ENCODE measurements around the gene RSPH3.
"Not testable (repeated sequence)": the region's sequence is repeated elsewhere in the genome, so short reads cannot be mapped to it uniquely, and the experiment has no call there.

The RSPH3 gene

DNA sequence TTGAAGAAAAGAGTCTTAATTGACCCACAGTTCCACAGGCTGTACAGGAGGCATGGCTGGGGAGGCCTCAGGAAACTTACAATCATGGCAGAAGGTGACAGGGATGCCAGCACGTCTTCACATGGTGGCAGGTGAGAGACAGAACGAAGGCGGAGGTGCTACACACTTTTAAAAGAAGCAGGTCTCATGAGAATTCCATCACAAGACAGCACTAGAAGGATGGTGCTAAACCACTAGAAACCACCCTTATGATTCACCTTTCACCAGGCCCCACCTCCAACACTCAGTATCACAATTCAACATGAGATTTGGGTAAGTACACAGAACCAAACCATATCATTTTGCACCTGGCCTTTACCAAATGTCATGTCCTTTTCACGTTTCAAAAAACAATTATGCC, 23.9 kb upstream of the RSPH3 start:
- no peak for DNase-seq (ENCODE audit: low spot score)

DNA sequence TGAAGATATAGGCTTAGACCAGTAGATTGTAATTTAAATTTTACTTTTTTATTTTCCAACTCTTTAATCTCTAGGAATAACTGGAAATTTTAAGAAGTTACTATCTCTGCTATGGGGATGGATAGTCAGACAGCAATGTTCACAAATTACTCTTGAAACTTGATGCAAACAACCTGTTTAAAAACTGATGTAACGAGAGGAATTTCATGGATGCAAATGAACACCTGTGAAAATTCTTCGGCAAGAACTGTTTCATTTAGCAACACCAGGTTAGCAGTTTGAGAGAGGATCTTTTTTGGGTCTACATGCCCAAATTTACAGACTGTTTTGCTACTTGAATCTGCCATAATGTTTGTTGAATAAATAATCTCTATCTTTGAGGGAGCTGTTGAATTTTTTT, 20.0 kb upstream of the RSPH3 start:
- no peak for DNase-seq (ENCODE audit: low spot score)

DNA sequence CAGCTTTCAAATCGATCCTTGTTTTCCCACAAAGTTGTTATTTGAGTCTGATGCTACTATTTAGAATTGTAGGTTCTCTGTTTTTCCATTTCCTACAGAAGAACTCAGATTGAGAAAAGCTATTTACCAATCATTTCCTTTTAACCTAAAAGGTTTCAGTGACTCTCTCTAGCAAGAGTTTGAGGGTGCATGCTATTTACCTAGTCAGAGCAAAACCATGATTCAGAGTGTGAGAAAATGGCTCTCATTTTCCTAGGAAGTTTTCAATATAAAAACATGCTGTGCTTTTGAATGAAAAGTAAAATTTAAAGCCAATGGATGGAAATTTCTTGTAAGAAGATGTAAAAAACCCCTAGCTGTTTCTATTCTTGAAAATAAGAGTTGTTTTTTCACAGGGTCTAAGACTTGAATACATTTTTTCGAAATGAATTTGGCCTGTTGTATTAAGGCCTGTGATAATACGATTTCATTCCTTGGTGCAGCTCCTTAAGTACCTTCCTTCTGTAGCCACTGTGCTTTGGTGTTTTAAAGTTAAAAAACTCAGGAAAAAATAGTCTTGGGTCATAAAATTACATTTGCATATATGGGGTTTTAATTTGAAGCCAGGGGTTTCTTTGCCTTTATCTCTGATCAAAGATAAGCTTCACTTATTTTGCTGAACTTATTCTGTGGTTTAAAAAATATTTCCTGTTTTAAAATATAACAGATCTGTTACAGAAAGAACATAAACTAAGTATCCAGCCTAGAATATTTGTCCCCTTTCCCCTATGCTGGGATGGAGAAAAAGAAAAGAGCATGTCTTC, 18.0 kb upstream of the RSPH3 start:
- DNase-seq (ENCODE audit: low spot score): no peak

DNA sequence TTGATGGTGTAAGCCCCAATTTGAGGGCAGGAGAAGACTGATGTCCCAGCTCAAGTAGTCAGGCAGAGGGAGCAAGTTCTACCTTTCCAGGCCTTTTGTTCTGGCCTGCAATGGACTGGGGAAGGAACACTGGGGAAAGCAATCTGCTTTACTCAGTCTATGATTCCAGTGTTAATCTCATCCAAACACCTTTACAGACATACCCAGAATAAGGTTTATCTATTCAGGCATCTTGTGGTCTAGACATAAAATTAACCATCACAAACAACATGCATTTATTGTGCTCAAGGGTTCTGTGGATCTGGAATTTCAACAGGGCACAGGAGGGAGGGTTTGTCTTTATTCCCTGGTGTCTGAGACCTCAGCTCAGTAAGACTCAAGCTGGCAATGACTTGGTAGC, 14.4 kb upstream of the RSPH3 start:
- no peak for DNase-seq (ENCODE audit: low spot score)

DNA sequence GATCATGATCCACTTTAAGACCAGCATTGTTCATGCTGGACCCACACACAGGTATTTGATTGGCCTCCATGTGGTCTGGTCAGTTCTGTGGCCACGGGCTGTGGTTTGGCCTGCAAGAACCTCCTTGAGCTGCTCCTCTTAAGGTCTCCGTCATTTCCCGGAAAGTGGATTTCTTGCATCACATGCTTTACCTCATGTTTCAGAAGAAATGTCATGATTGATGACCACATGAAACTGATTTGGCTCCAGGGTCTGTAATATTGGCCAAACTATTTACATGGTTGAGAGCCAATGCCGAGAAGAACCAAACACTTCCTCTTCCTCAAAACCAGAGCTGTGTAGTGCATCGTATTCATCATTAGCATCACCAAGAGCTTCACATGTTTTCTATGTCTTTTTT, 13.2 kb upstream of the RSPH3 start:
- DNase-seq (ENCODE audit: low spot score): no peak

DNA sequence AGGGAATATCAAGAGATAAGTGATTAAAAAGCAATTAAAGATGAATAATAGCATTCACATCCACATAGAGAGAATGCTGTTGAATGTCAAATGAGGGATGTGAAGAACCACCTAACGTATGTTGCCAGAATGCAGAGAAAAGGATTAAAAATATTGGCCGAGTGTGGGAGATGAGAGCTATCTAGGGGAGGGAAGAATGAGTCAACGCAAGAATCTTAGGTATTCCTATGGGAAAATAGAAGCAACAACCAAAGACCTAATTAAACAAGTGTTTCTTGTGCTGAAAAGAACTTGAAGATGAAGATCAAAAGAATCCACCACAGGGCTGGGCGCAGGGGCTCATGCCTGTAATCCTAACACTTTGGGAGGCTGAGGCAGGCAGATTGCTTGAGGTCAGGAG, 12.2 kb upstream of the RSPH3 start:
- DNase-seq (ENCODE audit: low spot score): no peak

DNA sequence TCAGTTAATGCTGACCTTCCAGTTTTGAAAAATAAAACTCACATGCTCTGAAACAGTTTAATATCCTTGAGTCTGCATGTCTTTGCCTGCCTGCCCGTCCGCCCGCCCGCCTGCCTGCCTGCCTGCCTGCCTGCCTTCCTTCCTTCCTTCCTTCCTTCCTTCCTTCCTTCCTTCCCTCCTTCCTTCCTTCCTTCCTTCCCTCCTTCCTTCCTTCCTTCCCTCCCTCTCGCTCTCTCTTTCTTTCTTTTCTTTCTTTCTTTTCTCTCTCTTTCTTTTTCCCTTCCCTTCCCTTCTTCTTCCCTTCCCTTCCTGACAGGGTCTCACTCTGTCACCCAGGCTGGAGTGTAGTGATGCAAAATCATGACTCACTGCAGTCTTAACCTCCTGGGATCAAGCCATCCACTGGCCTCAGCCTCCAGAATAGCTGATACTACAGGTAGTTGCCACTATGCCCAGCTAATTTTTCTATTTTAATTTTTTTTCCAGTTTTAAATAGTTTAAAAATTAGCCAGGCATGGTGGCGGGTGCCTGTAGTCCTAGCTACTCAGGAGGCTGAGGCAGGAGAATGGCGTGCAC, 10.1 kb upstream of the RSPH3 start:
- peak; percentile 43 for DNase-seq (ENCODE audit: low spot score)

DNA sequence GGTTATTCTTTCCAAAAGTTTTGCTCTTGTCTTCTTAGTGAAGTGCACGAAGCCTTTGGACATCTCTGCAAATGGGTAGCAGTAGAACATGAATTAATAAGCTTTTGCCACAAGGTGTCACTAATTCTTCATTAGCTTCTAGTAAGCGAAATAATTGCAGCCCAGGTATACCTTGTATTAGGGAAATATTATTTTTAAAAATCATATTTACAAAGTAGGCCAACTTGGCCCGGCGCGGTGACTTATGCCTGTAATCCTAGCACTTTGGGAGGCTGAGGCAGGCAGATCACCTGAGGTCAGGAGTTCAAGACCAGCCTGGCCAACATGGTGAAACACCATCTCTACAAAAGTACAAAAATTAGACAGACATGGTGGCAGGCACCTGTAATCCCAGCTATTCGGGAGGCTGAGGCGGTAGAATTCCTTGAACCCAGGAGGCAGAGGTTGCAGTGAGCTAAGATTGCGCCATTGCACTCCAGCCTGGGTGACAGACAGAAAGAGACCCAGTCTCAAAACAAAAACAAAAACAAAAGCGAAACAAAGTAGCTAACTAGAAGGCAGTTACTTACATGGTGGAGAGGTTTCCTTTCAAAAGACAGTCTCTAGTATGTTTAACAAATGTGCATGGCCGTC, 8.8 kb upstream of the RSPH3 start:
- peak; percentile 42 for DNase-seq (ENCODE audit: low spot score)

DNA sequence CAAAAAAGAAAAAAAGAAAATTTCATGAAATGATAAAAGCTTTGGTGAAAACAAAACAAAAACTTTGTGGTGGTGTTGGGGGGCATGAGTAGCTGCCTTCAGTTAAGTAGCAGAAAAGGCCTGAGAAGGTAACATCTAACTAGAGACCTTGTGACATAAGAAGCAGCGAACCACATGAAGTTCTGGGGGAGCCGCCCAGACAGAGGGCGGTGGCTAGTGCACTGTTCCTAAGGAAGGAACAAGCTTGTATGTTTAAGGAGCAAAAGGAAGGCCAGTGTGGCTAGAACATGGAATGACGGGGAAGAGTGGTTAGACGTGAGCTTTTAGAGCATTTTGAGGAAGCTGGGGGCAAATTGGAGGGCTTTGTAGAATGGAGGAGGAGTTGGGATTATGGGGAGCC, 7.5 kb upstream of the RSPH3 start:
- no peak for DNase-seq (ENCODE audit: low spot score)

DNA sequence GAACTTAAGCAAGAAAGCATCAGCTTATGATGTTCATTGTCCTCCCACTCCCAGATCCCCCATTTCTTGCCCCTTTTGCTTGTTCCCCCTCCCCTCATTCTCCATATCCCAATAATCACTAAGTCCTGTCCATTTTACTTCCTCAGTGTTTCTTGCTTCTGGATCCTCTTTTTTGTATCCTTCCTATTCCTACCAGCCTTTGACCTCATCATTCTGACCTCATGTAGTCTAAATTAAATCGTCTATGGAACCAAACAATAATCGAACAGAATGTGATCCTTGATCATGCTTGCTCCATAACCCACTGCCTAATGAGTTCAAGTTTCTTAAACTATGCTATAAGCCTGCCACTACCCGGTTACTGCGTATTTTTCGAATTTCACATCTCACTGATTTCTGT, 5.4 kb upstream of the RSPH3 start:
- DNase-seq (ENCODE audit: low spot score): no peak

DNA sequence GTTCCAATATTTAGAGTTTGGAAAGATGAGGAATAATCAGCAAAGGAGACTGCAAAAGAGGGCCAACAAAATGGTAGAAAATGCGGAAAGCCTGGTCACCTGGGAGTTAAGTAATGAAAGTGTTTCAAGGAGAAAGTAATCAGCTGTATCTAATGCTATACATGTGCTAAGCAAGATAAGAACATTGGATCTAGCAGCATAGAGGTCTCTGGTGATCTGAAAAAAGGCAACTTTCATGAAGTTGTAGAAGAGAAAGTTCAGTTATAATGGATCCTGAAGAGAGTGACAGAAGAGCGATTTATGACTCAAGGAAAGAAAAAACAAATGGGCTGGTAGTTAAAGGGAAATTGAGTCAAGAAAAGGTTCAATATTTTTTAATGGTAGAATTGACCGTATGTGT, 4.6 kb upstream of the RSPH3 start:
- no peak for DNase-seq (ENCODE audit: low spot score)

DNA sequence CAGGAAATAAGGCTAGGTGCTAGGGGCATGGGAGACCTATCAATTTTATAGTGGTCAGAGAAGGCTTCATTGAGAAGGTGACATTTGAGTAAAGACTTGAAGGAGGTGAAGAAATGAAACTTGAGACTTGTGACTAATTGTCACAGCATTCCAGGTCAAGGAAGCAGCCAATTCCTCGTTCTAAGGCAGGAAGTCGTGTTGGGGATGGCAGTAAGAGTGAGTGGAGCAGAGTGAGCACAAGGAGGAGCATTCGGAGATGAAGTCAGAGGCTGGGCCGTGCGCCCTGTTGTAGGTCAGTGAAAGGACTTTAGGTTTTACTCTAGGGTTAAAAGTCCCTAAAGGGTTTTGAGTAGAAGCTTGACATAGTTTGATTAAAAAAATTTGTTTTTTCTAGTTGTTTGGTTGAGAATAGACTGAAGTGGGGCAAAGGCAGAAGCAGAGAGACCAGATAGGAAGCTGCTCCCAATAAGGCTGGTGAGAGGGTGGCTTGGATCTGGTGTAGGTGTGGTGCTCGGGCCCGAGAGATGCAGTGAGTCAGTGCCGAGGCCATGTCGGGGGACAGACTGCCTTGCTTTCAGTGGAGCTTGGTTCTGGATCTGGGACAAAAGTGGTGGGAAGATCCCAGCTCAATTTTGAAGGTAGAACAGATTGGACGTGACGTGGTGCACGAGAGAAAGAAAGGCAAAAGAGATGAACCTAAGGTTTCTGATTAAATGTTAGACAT, 2.6 kb upstream of the RSPH3 start:
- DNase-seq (ENCODE audit: low spot score): peak; percentile 87

DNA sequence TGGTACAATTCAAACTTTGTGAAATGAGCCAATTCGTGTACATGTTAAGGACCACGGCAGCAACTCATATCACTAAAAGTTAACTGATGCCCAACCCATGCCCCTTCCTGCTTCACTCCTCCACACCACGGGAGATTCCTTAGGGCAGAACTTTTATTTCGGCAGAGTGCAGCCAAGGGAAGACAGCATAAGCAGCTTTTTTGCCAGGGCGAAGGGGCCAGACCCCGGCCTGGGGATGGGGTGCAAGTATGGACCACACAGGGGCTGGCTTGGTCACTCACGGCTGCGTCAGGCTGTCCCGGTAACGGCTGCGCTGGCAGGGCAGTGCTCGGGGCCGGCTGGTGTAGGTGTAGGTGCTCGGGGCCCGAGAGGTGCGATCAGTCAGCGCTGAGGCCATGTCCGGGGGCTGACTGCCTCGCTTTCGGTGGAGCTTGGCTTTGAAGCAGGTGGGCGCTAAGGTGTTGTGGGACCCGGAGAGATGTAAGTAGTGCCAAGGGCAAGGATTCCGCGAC, 792 bp downstream of the RSPH3 start:
- DNase-seq (ENCODE audit: low spot score): no peak

DNA sequence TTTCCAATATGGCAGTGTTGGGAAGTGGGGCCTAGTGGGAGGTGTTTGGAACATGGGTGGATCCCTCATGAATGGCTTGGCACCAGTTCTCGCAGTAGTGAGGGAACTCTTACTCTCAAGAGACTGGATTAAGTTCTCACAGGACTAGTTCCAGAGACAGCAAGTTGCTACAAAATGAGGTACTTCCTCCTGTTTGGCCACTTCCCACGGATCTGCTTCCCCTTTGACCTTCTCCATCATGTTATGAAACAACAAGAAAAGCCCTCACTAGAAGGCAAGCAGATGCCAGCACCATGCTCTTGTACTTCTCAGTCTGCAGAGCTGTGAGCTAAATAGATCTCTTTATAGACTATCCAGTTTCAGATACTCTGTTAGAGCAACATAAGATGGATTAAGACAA, 3.1 kb downstream of the RSPH3 start:
- DNase-seq (ENCODE audit: low spot score): no peak

DNA sequence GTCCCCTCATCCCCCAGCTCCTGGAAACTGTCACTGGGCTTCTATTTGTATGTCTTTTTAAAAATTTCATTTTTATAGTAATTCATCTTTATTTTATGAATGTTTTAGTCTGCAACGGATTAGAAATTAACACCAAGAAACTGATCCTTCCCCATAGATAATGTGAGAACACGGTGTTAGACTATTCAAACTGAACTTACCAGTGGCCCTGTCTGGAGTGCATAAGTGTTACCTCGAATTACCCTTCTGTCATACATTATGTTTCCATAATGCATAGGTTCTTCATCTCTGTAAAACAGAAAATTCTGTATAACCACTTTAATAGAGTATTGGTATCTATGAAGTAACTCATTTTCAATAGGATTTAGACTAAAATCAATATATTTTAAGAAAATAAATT, 6.4 kb downstream of the RSPH3 start:
- no peak for DNase-seq (ENCODE audit: low spot score)

DNA sequence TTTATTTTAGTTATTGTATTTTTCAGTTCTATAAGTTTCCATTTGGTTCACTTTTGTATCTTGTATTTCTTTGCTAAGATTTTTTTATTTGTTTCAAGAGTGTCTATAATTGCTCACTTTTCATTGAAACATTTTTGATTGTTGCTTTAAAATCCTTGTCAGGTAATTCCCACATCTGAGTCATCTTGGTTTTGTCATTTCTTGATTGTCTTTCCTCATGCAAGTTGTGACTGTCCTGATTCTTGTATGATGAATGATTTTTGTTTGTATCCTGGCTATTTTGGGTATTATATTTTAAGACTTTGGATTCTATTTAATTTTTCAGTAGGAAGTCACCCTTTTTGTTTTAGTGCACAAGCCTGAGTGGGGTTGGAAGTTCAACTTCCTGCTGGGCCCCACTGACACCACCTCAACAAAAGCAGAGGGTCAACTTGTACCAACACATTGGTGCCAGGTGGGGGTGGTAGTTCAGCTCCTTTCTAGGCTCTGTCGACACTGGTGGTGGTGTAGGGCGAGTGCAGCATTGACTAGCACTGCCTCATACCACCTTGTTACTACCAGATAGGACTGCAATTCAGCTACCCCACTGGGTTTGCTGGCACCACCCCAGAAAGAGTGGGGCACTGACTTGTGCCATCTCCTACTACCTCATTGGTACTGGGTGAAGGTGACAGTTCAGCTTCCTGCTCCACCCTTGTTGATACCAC, 8.8 kb downstream of the RSPH3 start:
- peak; percentile 42 for DNase-seq (ENCODE audit: low spot score)

DNA sequence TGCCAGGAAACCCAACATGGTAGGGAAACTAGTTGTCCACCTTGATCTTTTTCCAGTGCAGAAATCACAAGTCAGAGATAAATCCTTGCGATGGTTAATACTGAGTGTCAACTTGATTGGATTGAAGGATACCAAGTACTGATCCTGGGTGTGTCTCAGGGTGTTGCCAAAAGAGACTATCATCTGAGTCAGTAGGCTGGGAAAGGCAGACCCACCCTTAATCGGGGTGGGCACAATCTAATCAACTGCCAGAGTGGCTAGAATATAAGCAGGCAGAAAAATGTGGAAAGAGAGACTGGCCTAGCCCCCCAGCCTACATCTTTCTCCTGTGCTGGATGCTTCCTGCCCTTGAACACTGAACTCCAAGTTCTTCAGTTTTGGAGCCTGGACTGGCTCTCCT, 10.3 kb downstream of the RSPH3 start:
- not testable (repeated sequence) for DNase-seq (ENCODE audit: low spot score)

DNA sequence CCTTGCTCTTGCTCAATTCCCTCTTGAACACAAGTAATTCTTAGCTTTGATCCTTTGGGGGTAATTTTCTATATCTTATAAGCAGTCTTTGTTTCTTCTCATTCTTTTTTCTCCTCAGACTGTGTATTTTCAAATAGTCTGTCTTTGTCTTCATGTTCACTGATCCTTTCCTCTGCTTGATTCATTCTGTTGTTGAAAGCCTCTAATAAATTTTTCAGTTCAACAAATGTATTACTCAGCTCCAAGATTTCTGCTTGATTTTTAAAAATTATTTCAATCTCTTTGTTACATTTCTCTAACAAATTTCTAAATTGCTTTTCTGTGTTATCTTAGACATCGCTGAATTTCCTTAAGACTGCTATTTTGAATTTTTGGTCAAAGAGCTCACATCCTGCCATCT, 11.5 kb downstream of the RSPH3 start:
- no peak for DNase-seq (ENCODE audit: low spot score)

DNA sequence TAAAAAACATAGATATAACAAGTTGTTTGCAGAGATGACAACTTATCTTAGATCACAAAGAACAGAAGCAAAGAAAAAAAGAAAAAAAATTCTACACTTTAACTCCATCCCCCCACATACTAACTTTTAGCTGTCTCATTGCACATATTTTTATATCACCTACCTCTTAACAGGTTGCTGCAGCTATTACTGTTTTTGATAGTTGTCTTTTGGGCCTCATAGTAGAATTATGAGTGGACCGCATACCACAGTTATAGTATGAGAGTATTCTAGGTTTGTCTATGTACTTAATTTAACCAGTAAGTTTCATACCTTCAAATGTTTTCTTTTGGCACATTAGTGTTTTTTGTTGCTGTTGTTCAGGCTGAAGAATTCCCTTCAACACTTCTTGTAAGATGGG, 12.3 kb downstream of the RSPH3 start:
- DNase-seq (ENCODE audit: low spot score): no peak

DNA sequence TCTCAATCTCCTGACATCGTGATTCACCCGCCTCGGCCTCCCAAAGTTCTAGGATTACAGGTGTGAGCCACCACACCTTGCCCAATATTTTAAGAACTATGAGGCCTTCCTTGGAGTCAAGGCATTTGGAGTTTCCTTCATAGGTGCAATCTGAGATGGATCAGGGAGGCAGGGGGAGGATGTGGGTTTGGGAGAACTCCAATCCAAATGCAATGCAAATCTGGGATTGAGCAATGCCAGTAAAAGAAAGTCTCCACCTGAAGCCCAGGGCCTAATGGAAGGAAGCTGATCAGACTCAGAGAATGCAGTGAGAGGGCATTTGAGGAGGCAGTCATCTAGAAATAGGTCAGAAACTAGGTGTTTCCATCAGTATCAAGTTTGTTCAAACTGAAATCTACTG, 21.2 kb downstream of the RSPH3 start:
- DNase-seq (ENCODE audit: low spot score): peak; percentile 7

DNA sequence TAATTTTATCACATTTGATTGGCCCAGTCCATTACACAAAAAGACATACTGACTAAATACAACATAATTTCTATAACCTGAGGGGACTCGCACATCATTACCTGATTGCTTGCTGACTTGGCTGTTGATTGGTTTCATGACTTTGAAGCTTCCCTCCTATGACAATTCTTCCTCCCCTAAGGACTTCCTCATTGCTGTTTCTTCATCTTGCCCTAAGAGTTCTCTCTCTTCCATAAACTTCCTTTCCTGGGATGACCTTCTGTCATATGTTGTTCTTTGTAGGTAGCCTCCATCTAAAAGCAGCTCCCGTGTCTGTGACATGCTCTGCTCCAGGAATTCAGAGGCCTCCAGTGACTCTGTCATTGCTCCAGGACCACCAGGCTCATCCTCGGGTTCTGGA, 22.6 kb downstream of the RSPH3 start:
- DNase-seq (ENCODE audit: low spot score): no peak
